ENCODE results near the gene HRH4.

- TF ChIP-seq CTCF (IDR thresholded peaks at IDR 0.05; ENCODE audit: insufficient read depth, low read length) (no peak), REST (IDR thresholded peaks at IDR 0.05; ENCODE audit: insufficient replicate concordance, low read depth) (no peak)
These were observed 25.2 kb downstream of the HRH4 start for GRCh38 chr18:24485681-24486080.

Data from HL-60 (cell line).